Osteoblast (primary cell): ENCODE data around the gene KRTAP10-3. TPM values are rescaled to one million over a fixed set of nuclear protein-coding genes. Genes with fewer than 3 reads are reported as not detected.

ENCODE experiments used
- DNase-seq: peaks from one replicate; pipeline ENCODE4 v3.0.0; 2011; ENCODE audit warnings: low spot score, mixed read lengths; ENCODE audit not compliant: insufficient read length; ENCODE audit errors: missing footprints
- H2AFZ ChIP-seq: 2 replicates; pipeline ENCODE4 v1.6.0; 2011; ENCODE audit warnings: mild to moderate bottlenecking, low read length
- H3K27ac ChIP-seq: 2 replicates; pipeline ENCODE4 v1.5.1; 2011; ENCODE audit warnings: mild to moderate bottlenecking, low read depth, low read length, moderate library complexity
- H3K27me3 ChIP-seq: 2 replicates; pipeline ENCODE4 v1.6.0; 2012; ENCODE audit warnings: mild to moderate bottlenecking, control low read depth, inconsistent platforms, low read length, moderate library complexity; ENCODE audit not compliant: insufficient read depth
- H3K36me3 ChIP-seq: 2 replicates; pipeline ENCODE4 v1.5.1; 2011; ENCODE audit warnings: mild to moderate bottlenecking, low read length, control low read depth, moderate library complexity; ENCODE audit not compliant: insufficient read depth
- H3K4me1 ChIP-seq: 2 replicates; pipeline ENCODE4 v1.5.1; 2011; ENCODE audit warnings: mild to moderate bottlenecking, low read length, control low read depth, moderate library complexity; ENCODE audit not compliant: insufficient read depth
- H3K4me2 ChIP-seq: 2 replicates; pipeline ENCODE4 v1.6.0; 2011; ENCODE audit warnings: mild to moderate bottlenecking, low read length; ENCODE audit not compliant: insufficient read depth
- H3K4me3 ChIP-seq: fragments of 200-600 bp; sonication (generic); 3 replicates; pipeline ENCODE4 v1.5.1; 2012; ENCODE audit warnings: mild to moderate bottlenecking, low read length, inconsistent platforms; ENCODE audit not compliant: insufficient read depth
- H3K79me2 ChIP-seq: 2 replicates; pipeline ENCODE4 v1.6.0; 2012; ENCODE audit warnings: mild to moderate bottlenecking, low read length, control low read depth, inconsistent platforms; ENCODE audit not compliant: insufficient read depth
- H3K9me3 ChIP-seq: 2 replicates; pipeline ENCODE4 v1.5.1; 2011; ENCODE audit warnings: low read depth, low read length, control low read depth
- H4K20me1 ChIP-seq: 2 replicates; pipeline ENCODE4 v1.6.0; 2012; ENCODE audit warnings: mild to moderate bottlenecking, low read length, control low read depth; ENCODE audit not compliant: insufficient read depth
- total RNA-seq: library from RNA; depleted of rRNA; stranded (reverse); fragments of >200 nt; gene quantifications from 2 replicates; pipeline ENCODE4 v1.2.3, GENCODE V29; 2012
- TF ChIP-seq, protein P1 (sequence below): IDR thresholded peaks from 2 replicates; pipeline ENCODE4 v1.5.1; 2011; ENCODE audit warnings: mild to moderate bottlenecking, low read depth, low read length, moderate library complexity; ENCODE audit errors: extremely low read depth

KRTAP10-3 gene
- total RNA-seq, 1 donor: not detected

DNA sequence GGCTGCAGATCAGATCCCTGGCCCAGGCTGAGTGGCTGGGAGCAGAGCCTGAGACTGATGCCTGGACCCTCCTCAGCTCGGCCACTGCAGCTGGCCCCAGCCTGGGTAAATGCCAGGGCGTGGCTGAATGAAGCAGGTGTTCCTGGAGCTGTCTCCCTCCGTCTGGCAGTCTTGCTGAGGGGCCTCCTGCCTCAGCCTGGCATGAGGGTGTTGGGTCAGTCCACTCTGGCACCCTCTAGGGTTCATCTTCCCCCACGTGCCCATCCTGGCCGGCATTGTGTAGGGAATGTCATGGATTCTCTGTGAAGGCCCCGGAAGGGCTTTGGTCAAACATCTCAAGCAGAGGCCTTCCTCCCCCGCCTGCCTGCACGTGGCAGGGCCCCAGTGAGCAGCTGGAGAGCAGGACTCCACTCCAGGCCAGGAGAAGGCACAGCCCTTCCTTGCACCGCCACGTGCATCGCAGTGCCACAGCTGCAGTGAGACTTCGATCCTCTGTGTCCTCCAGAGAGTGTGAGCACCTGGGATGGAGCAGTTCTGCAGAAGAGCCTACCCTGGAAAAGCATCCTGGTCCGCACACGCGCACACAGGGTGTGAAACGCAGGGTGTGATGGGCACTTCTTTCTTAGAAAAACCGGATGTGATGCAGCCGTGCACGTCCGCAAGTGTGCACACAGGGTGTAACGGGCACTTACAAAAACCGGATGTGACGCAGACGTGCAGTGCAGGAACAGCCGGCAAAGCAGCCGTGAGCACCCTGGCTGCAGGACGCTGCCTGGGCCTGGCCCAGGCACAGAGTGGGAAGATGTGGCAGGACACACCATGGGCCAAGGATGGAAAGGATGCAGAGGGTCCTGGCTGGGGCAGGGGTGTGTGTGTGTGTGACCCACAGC is 10.3 kb upstream of the KRTAP10-3 start:
- no peaks in the 10 kb centered on the region for H4K20me1 ChIP-seq
- no peaks in the 10 kb centered on the region for H3K36me3 ChIP-seq
- H3K4me1 ChIP-seq: no peaks in the 10 kb centered on the region
- no peak overlapping the region for H3K27ac ChIP-seq
- no peaks in the 10 kb centered on the region for H3K79me2 ChIP-seq
- H3K9me3 ChIP-seq: peaks cover 3% of the 10 kb centered on the region
- no peak overlapping the region for H3K4me2 ChIP-seq
- TF ChIP-seq, protein P1, sequence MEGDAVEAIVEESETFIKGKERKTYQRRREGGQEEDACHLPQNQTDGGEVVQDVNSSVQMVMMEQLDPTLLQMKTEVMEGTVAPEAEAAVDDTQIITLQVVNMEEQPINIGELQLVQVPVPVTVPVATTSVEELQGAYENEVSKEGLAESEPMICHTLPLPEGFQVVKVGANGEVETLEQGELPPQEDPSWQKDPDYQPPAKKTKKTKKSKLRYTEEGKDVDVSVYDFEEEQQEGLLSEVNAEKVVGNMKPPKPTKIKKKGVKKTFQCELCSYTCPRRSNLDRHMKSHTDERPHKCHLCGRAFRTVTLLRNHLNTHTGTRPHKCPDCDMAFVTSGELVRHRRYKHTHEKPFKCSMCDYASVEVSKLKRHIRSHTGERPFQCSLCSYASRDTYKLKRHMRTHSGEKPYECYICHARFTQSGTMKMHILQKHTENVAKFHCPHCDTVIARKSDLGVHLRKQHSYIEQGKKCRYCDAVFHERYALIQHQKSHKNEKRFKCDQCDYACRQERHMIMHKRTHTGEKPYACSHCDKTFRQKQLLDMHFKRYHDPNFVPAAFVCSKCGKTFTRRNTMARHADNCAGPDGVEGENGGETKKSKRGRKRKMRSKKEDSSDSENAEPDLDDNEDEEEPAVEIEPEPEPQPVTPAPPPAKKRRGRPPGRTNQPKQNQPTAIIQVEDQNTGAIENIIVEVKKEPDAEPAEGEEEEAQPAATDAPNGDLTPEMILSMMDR: no peak
- H3K27me3 ChIP-seq: peaks cover 14% of the 10 kb centered on the region
- H2AFZ ChIP-seq: no peak overlapping the region
- DNase-seq: no peak
- H3K4me3 ChIP-seq: no peak overlapping the region

DNA sequence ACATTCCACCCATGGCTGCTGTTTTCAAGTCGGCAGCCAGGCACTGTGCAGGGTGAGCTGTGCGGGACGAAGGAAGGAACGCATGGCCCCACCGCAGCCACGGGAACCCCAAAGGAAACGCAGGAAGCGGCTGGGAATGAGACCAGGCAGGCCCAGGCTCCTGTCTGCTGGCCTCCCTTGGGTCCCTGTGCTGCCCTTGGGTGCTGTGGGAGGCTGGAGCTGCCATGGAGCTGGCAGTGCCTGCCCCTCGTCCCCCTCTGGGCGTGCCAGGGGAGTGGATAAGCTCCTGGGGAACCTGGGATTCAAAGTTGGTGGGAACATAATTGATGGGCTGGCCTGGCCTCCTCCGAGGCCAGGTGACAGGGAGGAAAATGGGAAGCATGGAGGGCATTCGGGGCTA is 9.7 kb upstream of the KRTAP10-3 start:
- H3K4me2 ChIP-seq: no peak overlapping the region
- TF ChIP-seq, protein P1: no peak
- H3K4me3 ChIP-seq: no peak overlapping the region
- no peaks in the 10 kb centered on the region for H4K20me1 ChIP-seq
- peaks cover 14% of the 10 kb centered on the region for H3K27me3 ChIP-seq
- H3K4me1 ChIP-seq: no peaks in the 10 kb centered on the region
- no peak overlapping the region for H2AFZ ChIP-seq
- H3K36me3 ChIP-seq: no peaks in the 10 kb centered on the region
- H3K9me3 ChIP-seq: peaks cover 3% of the 10 kb centered on the region
- DNase-seq: no peak
- no peak overlapping the region for H3K27ac ChIP-seq
- no peaks in the 10 kb centered on the region for H3K79me2 ChIP-seq

GRCh38 chr21:44567481-44568171 is 9.0 kb upstream of the KRTAP10-3 start:
- H2AFZ ChIP-seq: no peak overlapping the region
- no peak overlapping the region for H3K4me2 ChIP-seq
- H3K79me2 ChIP-seq: no peaks in the 10 kb centered on the region
- no peak overlapping the region for H3K27ac ChIP-seq
- no peaks in the 10 kb centered on the region for H3K36me3 ChIP-seq
- no peak for DNase-seq
- peaks cover 3% of the 10 kb centered on the region for H3K9me3 ChIP-seq
- no peaks in the 10 kb centered on the region for H4K20me1 ChIP-seq
- TF ChIP-seq, protein P1: no peak
- no peak overlapping the region for H3K4me3 ChIP-seq
- no peaks in the 10 kb centered on the region for H3K4me1 ChIP-seq
- peaks cover 13% of the 10 kb centered on the region for H3K27me3 ChIP-seq

DNA sequence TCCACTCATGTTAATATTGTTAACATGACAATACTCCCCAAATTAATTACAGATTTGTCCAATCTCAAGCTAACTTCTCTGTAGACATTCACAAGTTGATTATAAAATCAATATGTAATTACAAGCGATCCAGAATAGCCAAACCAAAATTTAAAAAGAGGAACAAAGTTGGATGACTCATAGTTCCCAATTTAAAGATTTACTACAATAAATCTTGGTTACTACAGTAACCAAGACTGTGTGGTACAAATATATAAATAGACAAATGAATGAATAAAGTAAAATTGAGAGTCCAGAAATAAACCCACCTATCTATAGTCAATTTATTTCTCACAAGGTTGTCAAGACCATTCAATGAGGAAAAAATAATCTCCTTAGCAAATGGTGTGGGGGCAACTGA is 7.8 kb upstream of the KRTAP10-3 start:
- Histone ChIP-seq H3K36me3 (no peaks in the 10 kb centered on the region), H4K20me1 (no peaks in the 10 kb centered on the region), H3K27me3 (peaks cover 4% of the 10 kb centered on the region), H3K27ac (no peak overlapping the region), H3K4me2 (no peak overlapping the region), H3K79me2 (no peaks in the 10 kb centered on the region), H3K9me3 (peaks cover 2% of the 10 kb centered on the region), H3K4me1 (no peaks in the 10 kb centered on the region), H2AFZ (no peak overlapping the region), H3K4me3 (no peak overlapping the region)
- TF ChIP-seq, protein P1: no peak
- no peak for DNase-seq
